ENCODE data around the gene HLA-DOA.

The HLA-DOA gene

GRCh38 chr6:32977272-32977952 is 32.0 kb downstream of the HLA-DOA start:
- DNase-seq, result no peak

- no peak for DNase-seq
Observed at GRCh38 chr6:32976334-32977069, 32.9 kb downstream of the HLA-DOA start.

DNA sequence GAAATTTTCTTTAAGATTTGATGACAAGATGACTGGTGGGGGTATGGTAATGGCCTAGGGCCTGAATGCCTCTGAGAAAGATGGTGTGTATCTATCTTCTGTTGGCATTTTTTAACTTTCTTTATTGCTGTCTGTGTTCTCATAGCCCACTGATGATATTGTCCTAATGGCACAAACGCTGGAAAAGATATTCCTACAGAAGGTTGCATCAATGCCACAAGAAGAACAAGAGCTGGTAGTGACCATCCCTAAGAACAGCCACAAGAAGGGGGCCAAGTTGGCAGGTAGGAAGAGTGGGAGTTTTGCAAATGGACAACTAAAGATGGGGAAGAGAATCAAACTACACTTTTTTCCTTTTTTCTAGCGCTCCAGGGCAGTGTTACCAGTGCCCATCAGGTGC is 33.5 kb downstream of the HLA-DOA start:
- no peak for DNase-seq

DNA sequence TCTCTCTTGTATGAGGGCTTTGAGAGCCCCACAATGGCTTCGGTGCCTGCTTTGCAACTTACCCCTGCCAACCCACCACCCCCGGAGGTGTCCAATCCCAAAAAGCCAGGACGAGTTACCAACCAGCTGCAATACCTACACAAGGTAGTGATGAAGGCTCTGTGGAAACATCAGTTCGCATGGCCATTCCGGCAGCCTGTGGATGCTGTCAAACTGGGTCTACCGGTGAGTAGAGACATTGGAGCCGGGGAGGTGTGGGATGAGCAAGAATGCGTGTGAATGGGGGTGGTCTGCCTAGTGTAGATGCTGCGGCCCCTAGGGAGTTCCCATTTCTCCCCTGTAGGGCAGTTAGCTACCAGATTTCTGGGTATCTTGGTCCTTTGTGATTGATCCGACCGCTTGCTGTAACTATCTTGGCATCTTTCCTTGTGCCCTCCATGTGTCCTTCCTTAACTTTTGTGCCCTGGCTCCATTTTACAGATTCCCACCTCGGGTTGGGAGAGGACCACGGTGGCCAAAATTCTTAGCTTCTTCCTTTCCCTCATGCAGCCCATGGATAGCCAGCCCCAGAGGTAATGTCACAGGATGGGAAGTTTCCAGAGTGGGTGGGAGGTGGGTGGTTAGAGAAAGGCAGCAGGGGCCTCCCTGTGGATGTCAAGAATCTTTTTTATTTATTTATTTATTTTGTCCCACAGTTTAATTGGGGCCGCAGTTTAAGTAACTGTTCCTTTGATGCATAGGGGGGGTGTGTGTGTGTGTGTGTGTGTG is 34.7 kb downstream of the HLA-DOA start:
- no peak for DNase-seq

GRCh38 chr6:32974016-32974333 is 35.4 kb downstream of the HLA-DOA start:
- no peak for DNase-seq

- peak; percentile 50 for DNase-seq
Observed at GRCh38 chr6:32973144-32974015, 36.0 kb downstream of the HLA-DOA start.

GRCh38 chr6:32972353-32973143 is 36.8 kb downstream of the HLA-DOA start:
- peak; percentile 42 for DNase-seq

- DNase-seq, result peak; percentile 99
Observed at GRCh38 chr6:32971581-32972352, 37.6 kb downstream of the HLA-DOA start.

DNA sequence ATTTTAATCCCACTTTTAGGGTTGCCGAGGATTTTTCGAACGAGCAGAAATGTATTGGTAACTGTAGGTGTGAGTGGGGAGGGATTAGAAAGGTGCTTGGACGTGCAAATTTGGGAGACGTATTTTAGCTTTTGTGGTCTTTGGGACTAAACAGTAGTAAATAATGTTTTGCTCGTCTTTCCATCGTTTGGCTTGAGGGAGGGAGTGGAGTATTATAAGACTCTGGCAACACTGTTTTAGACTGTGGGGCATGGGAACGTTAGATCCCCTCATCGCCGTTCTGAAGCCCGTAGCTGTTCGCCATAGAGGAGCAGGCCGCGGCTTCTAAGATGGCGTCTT is 38.2 kb downstream of the HLA-DOA start:
- DNase-seq, result no peak

DNA sequence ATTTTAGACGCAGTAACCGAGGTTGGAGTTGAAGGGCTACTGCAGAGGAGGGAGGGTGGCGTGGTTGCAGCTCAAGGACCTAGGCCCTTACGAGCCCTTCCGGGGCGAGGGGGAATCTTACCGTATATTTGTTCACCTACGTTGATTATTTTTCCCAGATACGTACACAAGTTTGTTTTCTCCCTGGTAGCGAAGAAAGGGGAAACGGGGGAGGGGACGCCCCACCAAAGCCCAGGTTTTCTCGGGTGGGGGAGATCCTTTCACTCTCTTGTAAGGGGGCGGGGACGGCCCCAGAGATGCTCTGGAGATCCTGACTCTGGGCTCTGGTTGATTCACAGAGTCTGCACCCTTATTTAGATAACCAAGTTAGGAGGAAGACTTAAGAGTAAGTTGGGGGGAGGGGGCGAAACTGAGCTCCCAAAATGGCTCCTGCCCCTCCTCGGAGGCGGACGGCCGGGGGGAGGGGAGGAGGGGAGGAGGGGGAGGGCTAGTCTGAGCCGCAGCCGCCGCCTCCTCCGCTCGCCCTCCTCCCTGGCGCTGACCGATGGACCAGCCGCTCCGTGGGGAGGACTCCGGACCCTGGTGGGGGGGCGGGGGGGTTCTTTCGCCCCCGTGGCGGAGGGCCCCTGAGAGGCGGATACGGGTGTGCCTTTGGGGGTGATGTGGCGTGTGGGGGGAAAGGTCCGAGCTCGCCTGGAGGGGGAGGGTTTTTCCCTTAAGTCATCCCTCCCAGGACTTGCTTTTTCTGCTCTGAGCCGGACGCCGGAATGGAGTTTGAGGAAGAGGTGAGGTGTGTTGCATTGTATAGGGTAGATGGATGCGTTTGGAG is 38.8 kb downstream of the HLA-DOA start:
- peak; percentile 72 for DNase-seq

DNA sequence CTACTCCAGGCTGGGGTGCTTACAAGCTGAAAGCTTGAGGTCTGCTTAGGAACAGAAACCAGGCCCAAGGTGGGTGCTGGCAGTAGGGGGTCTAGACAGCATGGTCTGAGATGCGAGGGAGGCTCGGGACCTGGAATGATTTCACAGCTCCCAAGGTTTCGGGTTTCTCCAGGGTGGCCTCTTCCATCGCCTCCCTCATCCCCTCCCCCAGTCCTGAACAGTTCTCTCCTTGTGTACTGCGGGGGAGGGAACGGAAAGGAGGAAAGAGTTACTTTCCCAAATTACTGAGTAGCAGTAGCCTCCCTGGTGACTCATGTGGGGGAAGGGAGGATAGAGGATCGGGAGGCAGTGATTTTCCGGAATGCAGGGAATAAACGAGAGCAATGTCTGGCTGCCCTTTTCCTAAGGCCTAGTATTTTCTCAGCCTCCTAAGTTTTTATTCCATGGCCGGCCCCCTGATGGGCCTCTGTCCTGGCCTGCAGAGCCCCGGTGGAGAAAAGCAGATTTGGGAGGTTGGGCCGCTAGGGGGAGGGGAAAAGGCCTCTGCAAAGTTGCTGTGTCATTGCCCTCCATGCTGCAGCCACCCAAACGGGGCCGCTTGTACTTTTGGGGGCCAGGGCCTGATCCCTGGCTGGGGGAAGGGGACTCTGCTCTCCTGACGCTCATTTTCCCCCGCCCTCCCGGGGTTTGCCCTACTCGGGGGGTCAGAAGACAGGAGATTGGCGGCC is 39.5 kb downstream of the HLA-DOA start:
- DNase-seq, result peak; percentile 65

DNA sequence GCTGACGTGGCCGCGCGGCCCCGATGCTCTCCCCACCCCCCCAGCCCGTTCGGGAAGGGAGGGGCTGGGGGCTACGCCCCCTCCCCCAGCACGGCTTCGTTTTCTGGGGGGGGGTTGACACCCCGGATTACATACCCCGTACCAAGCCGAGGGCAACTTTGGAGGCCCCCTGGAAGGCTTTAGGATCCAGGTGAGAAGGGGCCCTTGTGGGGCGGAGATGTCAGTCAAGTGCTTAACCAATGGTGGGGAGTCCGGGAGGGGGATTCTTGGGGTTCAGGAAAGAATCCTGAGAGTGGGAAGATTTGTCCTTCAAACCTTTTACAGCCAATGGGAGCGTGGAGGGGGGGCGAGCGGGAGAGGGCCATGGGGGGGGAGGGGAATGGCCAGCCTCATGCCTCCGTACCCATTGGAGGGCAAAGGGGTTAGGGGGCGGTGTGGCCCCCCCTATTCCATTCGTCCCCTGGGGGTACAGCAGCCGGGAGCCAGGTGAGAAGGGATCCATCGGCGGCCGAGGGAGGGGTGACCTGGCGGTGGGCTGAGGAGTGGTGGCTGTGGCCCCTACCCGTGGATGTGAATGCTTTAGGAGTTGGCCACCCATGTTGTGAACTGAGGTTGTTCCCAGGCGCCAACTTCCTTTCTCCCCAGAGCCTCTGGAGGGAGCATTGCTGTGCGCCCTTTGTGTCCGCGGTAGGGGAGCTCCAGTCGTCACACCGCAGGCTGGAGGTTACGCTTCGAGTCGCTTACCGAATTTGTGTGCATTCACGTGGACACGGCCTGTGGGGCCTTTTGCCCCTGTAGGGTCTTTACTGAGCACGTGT is 40.3 kb downstream of the HLA-DOA start:
- peak; percentile 48 for DNase-seq

GRCh38 chr6:32968093-32968866 is 41.1 kb downstream of the HLA-DOA start, which contains the start of gene BRD2:
Gene BRD2, plus strand, starts transcription at chr6:32968594. Its CDS starts 4,305 bp downstream, at chr6:32972899.
- DNase-seq, result peak; percentile 91

GRCh38 chr6:32967151-32968091 is 42.0 kb downstream of the HLA-DOA start:
- no peak for DNase-seq

- DNase-seq, result no peak
Observed at GRCh38 chr6:32964776-32965175, 44.6 kb downstream of the HLA-DOA start.

- no peak for DNase-seq
Observed at GRCh38 chr6:32963866-32964265, 45.5 kb downstream of the HLA-DOA start.

All from activated T-cell treated with anti-CD3 and anti-CD28 coated beads for 4 hours (primary cell).